Activated CD4-positive, CD25-positive, alpha-beta regulatory T cell treated with anti-CD3 and anti-CD28 coated beads, Interleukin-2, amount 50 U/mL, for 72 hours (primary cell): ENCODE data around the gene ATP1A2.
"Not testable (repeated sequence)": the region's sequence is repeated elsewhere in the genome, so short reads cannot be mapped to it uniquely, and the experiment has no call there.

Experiments used
- DNase-seq: peaks from one replicate; pipeline ENCODE4 v3.0.0; 2021

The ATP1A2 gene

GRCh38 chr1:160101717-160102522 lies 13.6 kb upstream of the ATP1A2 start:
- no peak for DNase-seq

GRCh38 chr1:160103658-160104408 lies 11.7 kb upstream of the ATP1A2 start:
- no peak for DNase-seq

- DNase-seq, result no peak
Observed at GRCh38 chr1:160104486-160104885, 11.1 kb upstream of the ATP1A2 start.

- no peak for DNase-seq
Observed at GRCh38 chr1:160105155-160105554, 10.4 kb upstream of the ATP1A2 start.

GRCh38 chr1:160107512-160107911 lies 8.0 kb upstream of the ATP1A2 start:
- DNase-seq, result no peak

- no peak for DNase-seq
Observed at GRCh38 chr1:160108888-160109662, 6.5 kb upstream of the ATP1A2 start.

GRCh38 chr1:160109686-160110085 lies 5.9 kb upstream of the ATP1A2 start:
- no peak for DNase-seq

GRCh38 chr1:160111462-160111861 lies 4.1 kb upstream of the ATP1A2 start:
- not testable (repeated sequence) for DNase-seq

- no peak for DNase-seq
Observed at GRCh38 chr1:160112357-160112756, 3.2 kb upstream of the ATP1A2 start.

- DNase-seq, result no peak
Observed at GRCh38 chr1:160113407-160113806, 2.2 kb upstream of the ATP1A2 start.

GRCh38 chr1:160114085-160114484 lies 1.5 kb upstream of the ATP1A2 start:
- no peak for DNase-seq

- no peak for DNase-seq
Observed at GRCh38 chr1:160116283-160117147, 956 bp downstream of the ATP1A2 start.

GRCh38 chr1:160117300-160117699 lies 1.7 kb downstream of the ATP1A2 start:
- DNase-seq, result no peak

GRCh38 chr1:160117709-160118183 lies 2.2 kb downstream of the ATP1A2 start:
- no peak for DNase-seq

GRCh38 chr1:160118928-160119327 lies 3.4 kb downstream of the ATP1A2 start:
- DNase-seq, result no peak

GRCh38 chr1:160120797-160121196 lies 5.2 kb downstream of the ATP1A2 start:
- no peak for DNase-seq

- no peak for DNase-seq
Observed at GRCh38 chr1:160121388-160121787, 5.8 kb downstream of the ATP1A2 start.

- DNase-seq, result no peak
Observed at GRCh38 chr1:160122978-160123495, 7.5 kb downstream of the ATP1A2 start.

- DNase-seq, result no peak
Observed at GRCh38 chr1:160123726-160124125, 8.2 kb downstream of the ATP1A2 start.

GRCh38 chr1:160124705-160125478 lies 9.3 kb downstream of the ATP1A2 start:
- no peak for DNase-seq

GRCh38 chr1:160125746-160126145 lies 10.2 kb downstream of the ATP1A2 start:
- no peak for DNase-seq
